ENCODE measurements around the gene CLDN14.

Gene CLDN14

GRCh38 chr21:36470294-36470693 lies 9.6 kb downstream of the CLDN14 start:
- no peak for DNase-seq (ENCODE audit: low read depth)

- no peak for DNase-seq (ENCODE audit: low read depth)
These were observed 13.8 kb downstream of the CLDN14 start for GRCh38 chr21:36466061-36466511.

- DNase-seq (ENCODE audit: low read depth): no peak
These were observed 14.4 kb downstream of the CLDN14 start for GRCh38 chr21:36465478-36465877.

GRCh38 chr21:36464590-36464989 lies 15.3 kb downstream of the CLDN14 start:
- DNase-seq (ENCODE audit: low read depth): no peak

- no peak for DNase-seq (ENCODE audit: low read depth)
These were observed 15.9 kb downstream of the CLDN14 start for GRCh38 chr21:36463991-36464390.

- no peak for DNase-seq (ENCODE audit: low read depth)
These were observed 16.7 kb downstream of the CLDN14 start for GRCh38 chr21:36463204-36463603.

GRCh38 chr21:36461918-36462486 lies 17.9 kb downstream of the CLDN14 start:
- no peak for DNase-seq (ENCODE audit: low read depth)

- no peak for DNase-seq (ENCODE audit: low read depth)
These were observed 18.5 kb downstream of the CLDN14 start for GRCh38 chr21:36461277-36461917.

- DNase-seq (ENCODE audit: low read depth): no peak
These were observed 19.1 kb downstream of the CLDN14 start for GRCh38 chr21:36460866-36461265.

GRCh38 chr21:36459098-36459497 lies 20.8 kb downstream of the CLDN14 start:
- no peak for DNase-seq (ENCODE audit: low read depth)

GRCh38 chr21:36456729-36457414 lies 23.1 kb downstream of the CLDN14 start:
- DNase-seq (ENCODE audit: low read depth): no peak

- no peak for DNase-seq (ENCODE audit: low read depth)
These were observed 25.2 kb downstream of the CLDN14 start for GRCh38 chr21:36454706-36455105.

GRCh38 chr21:36454093-36454531 lies 25.8 kb downstream of the CLDN14 start:
- no peak for DNase-seq (ENCODE audit: low read depth)

GRCh38 chr21:36452281-36452825 lies 27.6 kb downstream of the CLDN14 start:
- no peak for DNase-seq (ENCODE audit: low read depth)

GRCh38 chr21:36451506-36451905 lies 28.4 kb downstream of the CLDN14 start:
- DNase-seq (ENCODE audit: low read depth): no peak

- no peak for DNase-seq (ENCODE audit: low read depth)
These were observed 29.4 kb downstream of the CLDN14 start for GRCh38 chr21:36450511-36450910.

- DNase-seq (ENCODE audit: low read depth): no peak
These were observed 33.6 kb downstream of the CLDN14 start for GRCh38 chr21:36446301-36446700.

- no peak for DNase-seq (ENCODE audit: low read depth)
These were observed 38.2 kb downstream of the CLDN14 start for GRCh38 chr21:36441715-36442114.

- DNase-seq (ENCODE audit: low read depth): peak; percentile 57
These were observed 42.2 kb downstream of the CLDN14 start for GRCh38 chr21:36437745-36438128.

GRCh38 chr21:36436829-36437744 lies 42.8 kb downstream of the CLDN14 start:
- DNase-seq (ENCODE audit: low read depth): no peak

- no peak for DNase-seq (ENCODE audit: low read depth)
These were observed 45.8 kb downstream of the CLDN14 start for GRCh38 chr21:36434144-36434543.
